Upper lobe of left lung (tissue), 6 donors: ENCODE results near the gene COX4I1. TPM values are rescaled to one million over a fixed set of nuclear protein-coding genes. Genes with fewer than 3 reads are reported as not detected.

Experiments
- ATAC-seq, 2 donors: fragments of 200-7000 bp; cut with Tn5 transposase; one replicate each; pipeline ENCODE4 v1.9.1; 2022; ENCODE audit warnings: mild to moderate bottlenecking in 2 of 2, moderate library complexity in 2 of 2; ENCODE audit not compliant: low FRiP score in 2 of 2
- DNase-seq, 2 donors: peaks; one replicate each; pipeline ENCODE4 v3.0.0-alpha.2; 2019 to 2020
- H3K27ac ChIP-seq, 4 donors: fragments of 200-600 bp; sonication (generic); one replicate each; pipeline ENCODE4 v1.5.1; 2016 to 2019
- H3K27me3 ChIP-seq, 4 donors: fragments of 200-600 bp; sonication (generic); one replicate each; pipeline ENCODE4 v1.5.1; 2017 to 2019
- H3K36me3 ChIP-seq, 4 donors: fragments of 200-600 bp; sonication (generic); one replicate each; pipeline ENCODE4 v1.5.1; 2016 to 2019
- H3K4me1 ChIP-seq, 4 donors: fragments of 200-600 bp; sonication (generic); one replicate each; pipeline ENCODE4 v1.5.1; 2018 to 2019
- H3K4me3 ChIP-seq, 4 donors: fragments of 200-600 bp; sonication (generic); one replicate each; pipeline ENCODE4 v1.5.1; 2017 to 2019; ENCODE audit warnings: mild to moderate bottlenecking in 2 of 4, moderate library complexity in 1 of 4
- H3K9me3 ChIP-seq, 4 donors: fragments of 200-600 bp; sonication (generic); one replicate each; pipeline ENCODE4 v1.5.1; 2018 to 2019
- CTCF ChIP-seq, 6 experiments: fragments of 450-650 bp in 4 of 6; fragments of 200-600 bp in 2 of 6; sonication (generic) in 2 of 6; IDR thresholded peaks; one replicate each; pipeline ENCODE4 v1.5.1; 2016 to 2019; ENCODE audit warnings: antibody characterized with exemption in 6 of 6
- EP300 ChIP-seq, 4 donors: sonication (generic); formaldehyde crosslinking; IDR thresholded peaks; one replicate each; pipeline ENCODE4 v1.5.1; 2017; ENCODE audit warnings: antibody characterized with exemption in 4 of 4, control low read depth in 2 of 4
- POLR2A ChIP-seq, 4 donors: fragments of 450-650 bp; IDR thresholded peaks; one replicate each; pipeline ENCODE4 v1.5.1; 2016 to 2017; ENCODE audit warnings: antibody characterized with exemption in 4 of 4, mild to moderate bottlenecking in 2 of 4
- POLR2AphosphoS5 ChIP-seq, 2 donors: sonication (generic); formaldehyde crosslinking; IDR thresholded peaks; one replicate each; pipeline ENCODE4 v1.5.1; 2017; ENCODE audit warnings: antibody characterized with exemption in 2 of 2
- WGBS, 2 donors: methylation state at CpG; one replicate each; pipeline ENCODE4 v1.1.5; 2017 to 2018; 5-methylcytosine and 5-hydroxymethylcytosine counted together
- total RNA-seq, 6 donors: library from RNA; depleted of rRNA in 4 of 6; stranded (reverse); fragments of >200 nt in 4 of 6; gene quantifications; one replicate each; pipeline versions ENCODE4 v1.1.0 to v1.2.1, GENCODE V29; 2016 to 2021
- donor health status: DM: no; HTN: no; CAD: no; lungs with moderate emphysema.
- donor health status: DM: no; HTN: yes; CAD: no; lungs with severe emphysema.

The COX4I1 gene
- total RNA-seq, 6 donors from 2014 or later, result 160 to 490 (median 439) TPM

GRCh38 chr16:85767531-85767930 is 32.0 kb upstream of the COX4I1 start:
- TF ChIP-seq POLR2AphosphoS5 (IDR thresholded peaks at IDR 0.05) (no peak), POLR2A (IDR thresholded peaks at IDR 0.05) (no peak), EP300 (IDR thresholded peaks at IDR 0.05) (no peak), CTCF (IDR thresholded peaks at IDR 0.05) (no peak)
- no peak overlapping the region for H3K4me3 ChIP-seq
- no peaks in the 10 kb centered on the region for H3K27me3 ChIP-seq
- no peak overlapping the region for H3K27ac ChIP-seq
- no peaks in the 10 kb centered on the region for H3K36me3 ChIP-seq
- no peaks in the 10 kb centered on the region for H3K4me1 ChIP-seq
- no peaks in the 10 kb centered on the region for H3K9me3 ChIP-seq
- ATAC-seq (no peak), DNase-seq (no peak)
- 59 to 72% methylated on average over 8 of the region's 8 CpGs for WGBS, 2 donors

- Histone ChIP-seq H3K36me3 (no peaks in the 10 kb centered on the region), H3K4me3 (no peak overlapping the region), H3K9me3 (no peaks in the 10 kb centered on the region), H3K27ac (no peak overlapping the region), H3K27me3 (no peaks in the 10 kb centered on the region), H3K4me1 (no peaks in the 10 kb centered on the region)
- TF ChIP-seq POLR2AphosphoS5 (IDR thresholded peaks at IDR 0.05), result no peak
- TF ChIP-seq EP300 (IDR thresholded peaks at IDR 0.05), result no peak
- TF ChIP-seq POLR2A (IDR thresholded peaks at IDR 0.05), result no peak
- TF ChIP-seq CTCF (IDR thresholded peaks at IDR 0.05), result no peak
- DNase-seq (no peak), ATAC-seq (no peak)
- WGBS, 2 donors, result 51 to 76% methylated on average over 2 of the region's 2 CpGs
Measured at GRCh38 chr16:85768199-85768598, 31.3 kb upstream of the COX4I1 start.

- Histone ChIP-seq H3K4me1 (no peaks in the 10 kb centered on the region), H3K9me3 (no peaks in the 10 kb centered on the region), H3K27me3 (no peaks in the 10 kb centered on the region), H3K27ac (no peak overlapping the region), H3K4me3 (no peak overlapping the region), H3K36me3 (peaks cover 0 to 9% (median 0%) of the 10 kb centered on the region in 4 donors)
- WGBS, 2 donors, result 90 to 95% methylated on average over 6 of the region's 6 CpGs
- no peak for TF ChIP-seq POLR2AphosphoS5 (IDR thresholded peaks at IDR 0.05)
- TF ChIP-seq CTCF (IDR thresholded peaks at IDR 0.05), result no peak
- no peak for TF ChIP-seq EP300 (IDR thresholded peaks at IDR 0.05)
- no peak for TF ChIP-seq POLR2A (IDR thresholded peaks at IDR 0.05)
- no peak for ATAC-seq
- DNase-seq, result no peak
Measured at GRCh38 chr16:85770741-85771140, 28.8 kb upstream of the COX4I1 start.

- DNase-seq (no peak), ATAC-seq (no peak)
- Histone ChIP-seq H3K9me3 (no peaks in the 10 kb centered on the region), H3K4me1 (no peaks in the 10 kb centered on the region), H3K36me3 (peaks cover 0 to 30% (median 5%) of the 10 kb centered on the region in 4 donors), H3K27ac (no peak overlapping the region), H3K4me3 (no peak overlapping the region), H3K27me3 (no peaks in the 10 kb centered on the region)
- 94 to 96% methylated on average over 6 of the region's 6 CpGs for WGBS, 2 donors
- no peak for TF ChIP-seq CTCF (IDR thresholded peaks at IDR 0.05)
- no peak for TF ChIP-seq POLR2A (IDR thresholded peaks at IDR 0.05)
- no peak for TF ChIP-seq POLR2AphosphoS5 (IDR thresholded peaks at IDR 0.05)
Measured at GRCh38 chr16:85773044-85773443, 26.5 kb upstream of the COX4I1 start.

GRCh38 chr16:85774136-85774535 is 25.4 kb upstream of the COX4I1 start:
- Histone ChIP-seq H3K27me3 (no peaks in the 10 kb centered on the region), H3K9me3 (no peaks in the 10 kb centered on the region), H3K4me3 (no peak overlapping the region), H3K36me3 (peaks cover 5 to 41% (median 16%) of the 10 kb centered on the region in 4 donors), H3K4me1 (no peaks in the 10 kb centered on the region), H3K27ac (no peak overlapping the region)
- ATAC-seq (no peak), DNase-seq (no peak)
- TF ChIP-seq CTCF (IDR thresholded peaks at IDR 0.05) (no peak), EP300 (IDR thresholded peaks at IDR 0.05) (no peak), POLR2AphosphoS5 (IDR thresholded peaks at IDR 0.05) (no peak), POLR2A (IDR thresholded peaks at IDR 0.05) (no peak)
- 75 to 79% methylated on average over 6 of the region's 6 CpGs for WGBS, 2 donors
